Keratinocyte (primary cell): ENCODE measurements around the gene STX3. TPM values are rescaled to one million over a fixed set of nuclear protein-coding genes. Genes with fewer than 3 reads are reported as not detected.

Experiments
- DNase-seq: peaks from one replicate; pipeline ENCODE4 v3.0.0-alpha.2; 2011; ENCODE audit warnings: low read depth, missing footprints, low spot score
- FAIRE-seq: peaks from 2 replicates; lab custom pipeline; 2011; peaks lifted over from hg19 to GRCh38; lab: Jason Lieb, UNC
- H2AFZ ChIP-seq: 2 replicates; pipeline ENCODE4 v1.6.0; 2012; ENCODE audit warnings: low read length, control low read depth, inconsistent platforms; ENCODE audit not compliant: control insufficient read depth
- H3K27ac ChIP-seq: 2 replicates; pipeline ENCODE4 v1.5.1; 2011; ENCODE audit warnings: low read length; ENCODE audit not compliant: control insufficient read depth, insufficient read depth
- H3K27me3 ChIP-seq: 3 replicates; pipeline ENCODE4 v1.6.0; 2011; ENCODE audit warnings: low read length; ENCODE audit not compliant: control insufficient read depth, insufficient read depth; ENCODE audit errors: extremely low read depth
- H3K36me3 ChIP-seq, 2 experiments: 2 replicates in 1 of 2; 3 replicates in 1 of 2; pipeline ENCODE4 v1.5.1; 2011; ENCODE audit warnings: low read length in 2 of 2, mild to moderate bottlenecking in 1 of 2; ENCODE audit not compliant: control insufficient read depth in 2 of 2, insufficient read depth in 2 of 2; ENCODE audit errors: extremely low read depth in 1 of 2
- H3K4me1 ChIP-seq: 3 replicates; pipeline ENCODE4 v1.5.1; 2011; ENCODE audit warnings: low read length; ENCODE audit not compliant: control insufficient read depth, insufficient read depth; ENCODE audit errors: extremely low read depth
- H3K4me2 ChIP-seq: 3 replicates; pipeline ENCODE4 v1.6.0; 2011; ENCODE audit warnings: low read depth, low read length; ENCODE audit not compliant: control insufficient read depth, insufficient read depth; ENCODE audit errors: extremely low read depth
- H3K4me3 ChIP-seq, 3 experiments: fragments of 200-600 bp in 1 of 3; sonication (generic) in 1 of 3; 2 replicates in 2 of 3; 3 replicates in 1 of 3; pipeline ENCODE4 v1.5.1; 2011 to 2016; ENCODE audit warnings: low read length in 3 of 3, mild to moderate bottlenecking in 3 of 3, control low read depth in 2 of 3, inconsistent platforms in 1 of 3, low read depth in 1 of 3, mixed read lengths in 1 of 3, mixed run types in 1 of 3, moderate library complexity in 1 of 3; ENCODE audit not compliant: control insufficient read depth in 2 of 3, insufficient read depth in 2 of 3; ENCODE audit errors: extremely low read depth in 1 of 3
- H3K79me2 ChIP-seq: 2 replicates; pipeline ENCODE4 v1.6.0; 2012; ENCODE audit warnings: low read length; ENCODE audit not compliant: control insufficient read depth, insufficient read depth
- H3K9ac ChIP-seq: 3 replicates; pipeline ENCODE4 v1.6.0; 2011; ENCODE audit warnings: low read length; ENCODE audit not compliant: control insufficient read depth, insufficient read depth; ENCODE audit errors: extremely low read depth
- H3K9me1 ChIP-seq: 3 replicates; pipeline ENCODE4 v1.6.0; 2011; ENCODE audit warnings: low read length; ENCODE audit not compliant: control insufficient read depth, insufficient read depth; ENCODE audit errors: extremely low read depth
- H3K9me3 ChIP-seq: 2 replicates; pipeline ENCODE4 v1.5.1; 2012; ENCODE audit warnings: low read depth, low read length; ENCODE audit not compliant: control insufficient read depth
- H4K20me1 ChIP-seq: 3 replicates; pipeline ENCODE4 v1.6.0; 2011; ENCODE audit warnings: low read length; ENCODE audit not compliant: control insufficient read depth, insufficient read depth; ENCODE audit errors: extremely low read depth
- EZH2 ChIP-seq: IDR thresholded peaks from one replicate; pipeline ENCODE4 v1.6.1; 2012; ENCODE audit warnings: inconsistent platforms, mild to moderate bottlenecking, low read length, moderate library complexity
- dilution Hi-C: fragments of 300-500 bp; cut with MboI; formaldehyde crosslinking; loops from one replicate; pipeline ENCODE4 v1.7.0; 2020; ENCODE audit warnings: low sequenced_read_pairs; ENCODE audit not compliant: extremely low pct_ligation_motif_present
- polyA plus RNA-seq, 5 experiments: library from polyadenylated mRNA; depleted of rRNA in 3 of 5; stranded (reverse) in 3 of 5; stranded (forward) in 1 of 5; unstranded in 1 of 5; fragments of >200 nt; gene quantifications; 1 replicate in 1 of 5; 2 replicates in 3 of 5; 3 replicates in 1 of 5; pipeline versions ENCODE4 v1.2.1 to v1.2.3, GENCODE V29; 2011 to 2012; ENCODE audit warnings: missing spikeins in 2 of 5, low read depth in 1 of 5, low replicate concordance in 1 of 5
- TF ChIP-seq, protein P1 (sequence below), 3 experiments: IDR thresholded peaks in 1 of 3; conservative IDR thresholded peaks in 1 of 3; optimal IDR thresholded peaks in 1 of 3; 2 replicates in 2 of 3; 3 replicates in 1 of 3; pipeline versions ENCODE3 to v1.5.1; 2011; ENCODE audit warnings: low read length in 3 of 3, mild to moderate bottlenecking in 3 of 3, moderate library complexity in 2 of 3, control low read depth in 1 of 3, inconsistent platforms in 1 of 3; ENCODE audit not compliant: insufficient read depth in 2 of 3; ENCODE audit errors: extremely low read depth in 1 of 3

STX3 gene
- polyA plus RNA-seq, 1 donor (not counting 4 experiments of a cell fraction or from before 2014, with no cell fraction given): 48.0 TPM

DNA sequence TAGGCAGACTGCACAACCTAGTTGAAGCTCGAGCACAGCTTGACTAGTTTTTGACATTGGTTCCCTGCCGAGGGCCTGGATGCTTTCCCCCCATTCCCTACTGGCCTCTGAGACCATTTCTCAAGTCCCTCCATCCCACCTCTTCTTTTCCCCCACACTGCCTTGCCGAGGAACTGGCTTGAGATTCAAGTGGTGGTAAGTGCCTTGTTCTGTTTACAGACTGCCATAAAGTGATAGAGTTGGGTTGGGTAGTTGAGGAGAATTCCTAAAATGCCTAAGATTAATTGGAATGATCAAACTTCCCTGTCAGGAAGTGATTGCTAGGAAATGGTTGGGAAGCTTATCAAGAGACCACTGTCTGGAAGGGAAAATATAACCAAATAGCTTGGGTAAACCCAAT lies 39.2 kb downstream of the STX3 start:
- Histone ChIP-seq H3K79me2 (no peaks in the 10 kb centered on the region), H3K9me3 (no peaks in the 10 kb centered on the region), H3K27ac (no peak overlapping the region), H3K9ac (no peak overlapping the region), H4K20me1 (no peaks in the 10 kb centered on the region), H3K4me1 (no peaks in the 10 kb centered on the region), H3K4me3 (no peak overlapping the region), H2AFZ (no peak overlapping the region), H3K36me3 (peaks cover 45 to 50% of the 10 kb centered on the region in 2 experiments), H3K27me3 (no peaks in the 10 kb centered on the region), H3K4me2 (no peak overlapping the region), H3K9me1 (no peaks in the 10 kb centered on the region)
- dilution Hi-C loops: no loop called here
- FAIRE-seq (no peak), DNase-seq (no peak)
- no peak for TF ChIP-seq EZH2
- TF ChIP-seq, protein P1, sequence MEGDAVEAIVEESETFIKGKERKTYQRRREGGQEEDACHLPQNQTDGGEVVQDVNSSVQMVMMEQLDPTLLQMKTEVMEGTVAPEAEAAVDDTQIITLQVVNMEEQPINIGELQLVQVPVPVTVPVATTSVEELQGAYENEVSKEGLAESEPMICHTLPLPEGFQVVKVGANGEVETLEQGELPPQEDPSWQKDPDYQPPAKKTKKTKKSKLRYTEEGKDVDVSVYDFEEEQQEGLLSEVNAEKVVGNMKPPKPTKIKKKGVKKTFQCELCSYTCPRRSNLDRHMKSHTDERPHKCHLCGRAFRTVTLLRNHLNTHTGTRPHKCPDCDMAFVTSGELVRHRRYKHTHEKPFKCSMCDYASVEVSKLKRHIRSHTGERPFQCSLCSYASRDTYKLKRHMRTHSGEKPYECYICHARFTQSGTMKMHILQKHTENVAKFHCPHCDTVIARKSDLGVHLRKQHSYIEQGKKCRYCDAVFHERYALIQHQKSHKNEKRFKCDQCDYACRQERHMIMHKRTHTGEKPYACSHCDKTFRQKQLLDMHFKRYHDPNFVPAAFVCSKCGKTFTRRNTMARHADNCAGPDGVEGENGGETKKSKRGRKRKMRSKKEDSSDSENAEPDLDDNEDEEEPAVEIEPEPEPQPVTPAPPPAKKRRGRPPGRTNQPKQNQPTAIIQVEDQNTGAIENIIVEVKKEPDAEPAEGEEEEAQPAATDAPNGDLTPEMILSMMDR (optimal IDR thresholded peaks at IDR 0.05 in 1 of 3, IDR thresholded peaks at IDR 0.05 in 1 of 3, conservative IDR thresholded peaks at IDR 0.05 in 1 of 3; ENCODE audit: extremely low read depth in 1 of 3, insufficient read depth in 2 of 3, low read length in 3 of 3): no peak

DNA sequence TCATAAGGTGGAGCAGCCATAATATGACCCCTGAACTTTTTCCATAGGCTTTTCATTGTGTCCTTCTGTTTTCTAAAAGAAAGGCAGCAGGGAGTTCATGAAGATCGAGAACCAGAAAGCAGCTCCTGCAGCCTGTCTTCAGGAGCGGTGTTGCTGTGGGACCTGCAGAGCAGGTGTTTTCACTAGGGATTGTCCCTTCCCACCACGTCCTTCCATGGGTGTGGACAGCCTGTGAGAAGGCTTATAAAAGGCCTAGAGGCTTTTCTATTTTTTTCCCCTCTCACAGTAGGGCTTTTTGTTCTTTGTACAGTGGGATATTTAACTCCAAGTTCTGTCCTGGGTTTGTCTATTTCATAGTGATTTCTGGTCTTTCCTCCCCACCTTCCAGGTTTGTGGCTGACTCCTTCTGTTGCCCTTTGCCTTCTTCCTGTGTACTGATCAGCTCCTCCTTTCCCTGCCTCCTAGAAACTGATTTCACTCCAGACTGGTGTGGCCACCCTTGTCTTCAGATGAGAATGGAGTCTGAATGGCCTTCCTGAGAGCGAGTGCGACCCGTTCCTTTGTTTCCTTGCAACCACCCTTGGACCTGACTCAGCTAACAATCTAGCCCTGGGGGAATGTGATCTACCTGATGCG lies 45.3 kb downstream of the STX3 start:
- Histone ChIP-seq H4K20me1 (no peaks in the 10 kb centered on the region), H3K9me1 (no peaks in the 10 kb centered on the region), H3K4me2 (no peak overlapping the region), H3K4me1 (peaks cover 4% of the 10 kb centered on the region), H3K27me3 (no peaks in the 10 kb centered on the region), H3K9me3 (no peaks in the 10 kb centered on the region), H3K79me2 (no peaks in the 10 kb centered on the region), H3K4me3 (no peak overlapping the region), H3K36me3 (peaks cover 15 to 27% of the 10 kb centered on the region in 2 experiments), H3K27ac (no peak overlapping the region), H3K9ac (no peak overlapping the region), H2AFZ (no peak overlapping the region)
- TF ChIP-seq, protein P1 (optimal IDR thresholded peaks at IDR 0.05 in 1 of 3, IDR thresholded peaks at IDR 0.05 in 1 of 3, conservative IDR thresholded peaks at IDR 0.05 in 1 of 3; ENCODE audit: extremely low read depth in 1 of 3, insufficient read depth in 2 of 3, low read length in 3 of 3): no peak
- no peak for TF ChIP-seq EZH2
- no peak for DNase-seq
- dilution Hi-C loops: no loop called here
- FAIRE-seq: no peak
